Tibial artery (tissue), 4 donors: ENCODE results near the gene FGGY.

Source experiments
- DNase-seq, 2 donors: peaks; one replicate each; pipeline ENCODE4 v3.0.0-alpha.2; 2019
- H3K27ac ChIP-seq, 2 donors: fragments of 200-600 bp; sonication (generic) in 1 of 2; 1 replicate in 1 of 2; 2 replicates in 1 of 2; pipeline ENCODE4 v1.5.1; 2018 to 2019; ENCODE audit warnings: mild to moderate bottlenecking in 1 of 2
- H3K27me3 ChIP-seq, 2 donors: fragments of 200-600 bp; sonication (generic) in 1 of 2; one replicate each; pipeline versions ENCODE4 v1.5.1 to v1.6.0; 2016 to 2019
- H3K36me3 ChIP-seq, 3 donors: fragments of 200-600 bp; sonication (generic) in 2 of 3; one replicate each; pipeline ENCODE4 v1.5.1; 2016 to 2019; ENCODE audit warnings: mild to moderate bottlenecking in 2 of 3
- H3K4me1 ChIP-seq, 4 donors: fragments of 200-600 bp; sonication (generic) in 2 of 4; 1 replicate in 3 of 4; 2 replicates in 1 of 4; pipeline ENCODE4 v1.5.1; 2016 to 2019
- H3K4me3 ChIP-seq, 2 donors: fragments of 200-600 bp; sonication (generic) in 1 of 2; 1 replicate in 1 of 2; 2 replicates in 1 of 2; pipeline ENCODE4 v1.5.1; 2018 to 2019; ENCODE audit warnings: mild to moderate bottlenecking in 2 of 2
- H3K9me3 ChIP-seq, 3 donors: fragments of 200-600 bp; sonication (generic) in 1 of 3; one replicate each; pipeline ENCODE4 v1.5.1; 2016 to 2019
- CTCF ChIP-seq, 2 experiments: fragments of 200-600 bp in 1 of 2; fragments of 450-650 bp in 1 of 2; IDR thresholded peaks; one replicate each; pipeline ENCODE4 v1.5.1; 2017 to 2019; ENCODE audit warnings: antibody characterized with exemption in 2 of 2, mild to moderate bottlenecking in 1 of 2, moderate library complexity in 1 of 2
- intact Hi-C: fragments of 100-400 bp; cut with DNase I; formaldehyde crosslinking; loops from one replicate; pipeline ENCODE4 v1.15.0; 2023; ENCODE audit warnings: low total_unique reads

Gene FGGY

GRCh38 chr1:59427155-59427554 is 130.3 kb downstream of the FGGY start:
- intact Hi-C loops = no loop called here
- no peak overlapping the region for H3K27ac ChIP-seq
- no peaks in the 10 kb centered on the region for H3K9me3 ChIP-seq
- no peak overlapping the region for H3K4me3 ChIP-seq
- H3K27me3 ChIP-seq = no peaks in the 10 kb centered on the region
- H3K36me3 ChIP-seq = no peaks in the 10 kb centered on the region
- no peak for DNase-seq
- peaks cover 0 to 24% (median 13%) of the 10 kb centered on the region in 4 donors for H3K4me1 ChIP-seq
- TF ChIP-seq CTCF (IDR thresholded peaks at IDR 0.05) = no peak

GRCh38 chr1:59427784-59428183 is 130.9 kb downstream of the FGGY start:
- no peak overlapping the region for H3K27ac ChIP-seq
- no peak overlapping the region for H3K4me3 ChIP-seq
- no peaks in the 10 kb centered on the region for H3K9me3 ChIP-seq
- no peaks in the 10 kb centered on the region for H3K36me3 ChIP-seq
- DNase-seq = no peak
- no peaks in the 10 kb centered on the region for H3K27me3 ChIP-seq
- intact Hi-C loops = no loop called here
- H3K4me1 ChIP-seq = peaks cover 0 to 19% (median 11%) of the 10 kb centered on the region in 4 donors
- TF ChIP-seq CTCF (IDR thresholded peaks at IDR 0.05) = no peak

GRCh38 chr1:59428828-59429227 is 131.9 kb downstream of the FGGY start:
- H3K4me1 ChIP-seq = peaks cover 0 to 21% (median 14%) of the 10 kb centered on the region in 4 donors
- H3K9me3 ChIP-seq = no peaks in the 10 kb centered on the region
- no peak for DNase-seq
- H3K4me3 ChIP-seq = no peak overlapping the region
- TF ChIP-seq CTCF (IDR thresholded peaks at IDR 0.05) = no peak
- no peak overlapping the region for H3K27ac ChIP-seq
- H3K27me3 ChIP-seq = no peaks in the 10 kb centered on the region
- intact Hi-C loops = no loop called here
- no peaks in the 10 kb centered on the region for H3K36me3 ChIP-seq

- intact Hi-C loops = no loop called here
- peaks cover 0 to 29% (median 20%) of the 10 kb centered on the region in 4 donors for H3K4me1 ChIP-seq
- no peak overlapping the region for H3K4me3 ChIP-seq
- no peaks in the 10 kb centered on the region for H3K9me3 ChIP-seq
- TF ChIP-seq CTCF (IDR thresholded peaks at IDR 0.05) = no peak
- no peaks in the 10 kb centered on the region for H3K36me3 ChIP-seq
- H3K27me3 ChIP-seq = no peaks in the 10 kb centered on the region
- DNase-seq = no peak
- H3K27ac ChIP-seq = no peak overlapping the region
Measured at GRCh38 chr1:59429656-59430055, 132.8 kb downstream of the FGGY start.

GRCh38 chr1:59431566-59432294 is 134.8 kb downstream of the FGGY start:
- Histone ChIP-seq H3K4me1 (peaks cover 0 to 32% (median 21%) of the 10 kb centered on the region in 4 donors), H3K27me3 (no peaks in the 10 kb centered on the region), H3K9me3 (no peaks in the 10 kb centered on the region), H3K27ac (peak overlapping the region in 1 of 2 donors; percentile 62), H3K4me3 (no peak overlapping the region), H3K36me3 (no peaks in the 10 kb centered on the region)
- TF ChIP-seq CTCF (IDR thresholded peaks at IDR 0.05) = no peak
- no peak for DNase-seq
- intact Hi-C loops = no loop called here
